GM19240 (cell line): Measurements from ENCODE around the gene PAXIP1.

Experiments used
- DNase-seq: peaks from one replicate; pipeline ENCODE4 v3.0.0; 2011; ENCODE audit warnings: low spot score; ENCODE audit not compliant: insufficient read length

Gene PAXIP1

DNA sequence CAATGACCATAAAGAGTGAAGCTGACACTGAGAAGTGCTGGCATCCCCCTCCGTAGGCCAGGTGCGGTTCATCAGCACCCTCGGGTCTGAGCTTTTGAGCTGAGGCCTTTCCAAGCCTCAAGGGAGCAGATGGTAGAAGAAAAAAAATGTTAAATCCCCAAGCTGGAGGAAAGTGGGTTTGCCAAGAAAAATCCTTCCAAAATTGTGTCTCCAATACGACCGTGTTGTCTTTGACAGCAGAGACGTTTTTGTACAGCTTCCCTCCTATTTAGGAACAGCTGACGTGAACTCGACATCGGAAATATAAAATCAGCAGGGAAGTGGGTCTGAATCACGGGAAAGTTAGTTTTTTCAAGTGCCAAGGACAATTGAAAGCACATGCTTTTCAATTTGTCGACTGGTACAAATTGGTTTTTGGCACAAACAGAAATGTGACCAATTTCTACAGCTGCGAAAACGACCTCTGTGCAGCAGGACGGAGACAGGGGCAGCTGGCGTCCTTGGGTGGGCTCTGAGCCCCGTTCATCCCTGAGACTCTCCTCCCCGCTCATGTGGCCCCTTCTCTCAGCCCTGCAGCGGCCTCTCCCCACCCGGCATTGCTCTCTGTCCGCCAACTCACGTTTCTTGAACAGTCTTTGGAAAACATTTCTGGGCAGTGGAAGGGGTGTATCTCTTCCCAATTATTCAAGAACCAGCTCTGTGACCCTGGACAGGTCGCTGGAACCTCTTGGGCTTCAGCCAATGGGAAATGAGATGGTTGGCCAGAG lies 89.9 kb downstream of the PAXIP1 start:
- no peak for DNase-seq

DNA sequence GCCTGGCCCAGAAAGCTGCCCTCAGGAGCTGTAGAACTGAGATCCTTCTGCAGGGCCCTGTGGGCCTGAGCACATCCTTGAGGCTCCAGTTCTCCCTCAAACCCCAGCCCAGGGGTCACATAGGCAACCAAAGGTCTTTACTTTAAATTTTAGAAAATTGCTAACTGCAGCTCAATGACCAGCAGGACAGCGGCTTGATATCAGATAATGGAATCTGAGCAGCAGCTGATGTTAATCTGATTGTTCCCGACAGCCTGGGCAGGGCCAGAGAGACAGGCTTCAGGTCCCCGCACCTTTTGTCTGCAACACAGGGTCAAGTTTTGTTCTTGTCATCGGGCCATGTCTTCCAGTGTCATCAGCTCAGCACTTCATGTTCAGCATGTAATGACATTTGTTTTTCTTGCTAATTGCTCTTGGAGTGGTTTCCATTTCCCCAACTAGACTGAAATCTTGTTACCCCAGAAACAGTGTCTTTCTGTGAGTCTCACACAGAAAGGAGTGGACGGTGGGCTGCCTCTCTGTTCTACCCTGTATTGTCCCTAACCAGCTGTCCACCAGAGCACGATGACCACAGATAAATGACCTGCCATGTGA lies 91.0 kb downstream of the PAXIP1 start:
- DNase-seq, result no peak

DNA sequence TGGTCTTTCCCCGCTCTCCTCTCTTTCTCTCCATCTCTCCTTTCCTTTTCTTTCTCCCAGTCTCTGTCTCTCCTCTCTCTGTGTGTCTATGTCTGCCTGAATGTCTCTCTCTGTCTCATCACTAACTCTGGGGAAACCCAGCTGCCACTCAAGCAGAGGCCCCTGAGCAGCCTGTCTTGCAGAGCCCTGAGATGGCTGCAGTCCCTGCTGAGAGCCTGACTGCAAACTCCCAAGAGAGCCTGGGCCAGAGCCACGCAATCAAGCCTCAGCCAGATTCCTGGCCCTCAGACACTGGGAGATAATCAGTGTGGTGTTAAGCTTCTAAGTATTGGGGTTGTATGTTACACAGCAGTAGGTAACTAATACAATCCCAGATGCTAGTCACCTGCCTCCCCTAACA lies 91.5 kb downstream of the PAXIP1 start:
- DNase-seq, result no peak

DNA sequence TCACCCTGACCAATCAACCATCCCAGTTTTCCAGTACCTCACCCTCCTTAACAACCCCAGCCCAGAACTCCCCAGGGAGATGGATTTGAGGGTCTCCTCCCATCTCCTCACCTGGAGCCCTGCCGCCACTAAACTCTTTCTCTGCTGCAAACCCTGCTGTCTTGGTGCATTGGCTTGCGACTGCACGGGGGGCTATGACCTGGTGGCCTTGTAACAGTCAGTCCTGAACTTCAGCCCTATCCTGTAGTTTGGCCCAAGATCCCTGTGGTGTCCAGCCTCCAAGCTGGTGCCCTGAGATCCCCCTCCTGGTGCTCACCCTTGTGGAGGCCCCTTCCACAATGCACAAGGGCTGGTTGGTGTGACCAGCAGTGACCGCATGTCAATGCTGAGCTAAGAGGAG lies 91.9 kb downstream of the PAXIP1 start:
- no peak for DNase-seq

DNA sequence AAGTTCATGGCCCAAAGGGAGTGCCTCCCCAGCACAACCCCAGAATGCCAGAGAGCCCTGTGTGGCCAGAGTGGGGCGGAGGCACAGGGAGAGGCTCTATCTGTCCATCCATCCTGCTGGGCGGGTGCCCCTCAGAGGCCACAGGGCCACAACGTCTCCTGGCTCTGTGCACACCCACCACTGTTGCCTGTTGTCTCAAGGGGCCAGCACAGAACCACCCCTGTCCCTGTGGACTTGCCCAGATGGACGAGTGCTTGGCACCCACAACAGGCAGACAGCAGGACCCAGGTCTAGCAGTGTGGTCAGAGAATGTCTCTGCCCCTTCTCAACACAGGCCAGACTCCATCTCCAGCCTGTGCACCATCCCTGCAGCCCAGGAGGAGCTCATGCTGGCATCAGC lies 92.8 kb downstream of the PAXIP1 start:
- no peak for DNase-seq

DNA sequence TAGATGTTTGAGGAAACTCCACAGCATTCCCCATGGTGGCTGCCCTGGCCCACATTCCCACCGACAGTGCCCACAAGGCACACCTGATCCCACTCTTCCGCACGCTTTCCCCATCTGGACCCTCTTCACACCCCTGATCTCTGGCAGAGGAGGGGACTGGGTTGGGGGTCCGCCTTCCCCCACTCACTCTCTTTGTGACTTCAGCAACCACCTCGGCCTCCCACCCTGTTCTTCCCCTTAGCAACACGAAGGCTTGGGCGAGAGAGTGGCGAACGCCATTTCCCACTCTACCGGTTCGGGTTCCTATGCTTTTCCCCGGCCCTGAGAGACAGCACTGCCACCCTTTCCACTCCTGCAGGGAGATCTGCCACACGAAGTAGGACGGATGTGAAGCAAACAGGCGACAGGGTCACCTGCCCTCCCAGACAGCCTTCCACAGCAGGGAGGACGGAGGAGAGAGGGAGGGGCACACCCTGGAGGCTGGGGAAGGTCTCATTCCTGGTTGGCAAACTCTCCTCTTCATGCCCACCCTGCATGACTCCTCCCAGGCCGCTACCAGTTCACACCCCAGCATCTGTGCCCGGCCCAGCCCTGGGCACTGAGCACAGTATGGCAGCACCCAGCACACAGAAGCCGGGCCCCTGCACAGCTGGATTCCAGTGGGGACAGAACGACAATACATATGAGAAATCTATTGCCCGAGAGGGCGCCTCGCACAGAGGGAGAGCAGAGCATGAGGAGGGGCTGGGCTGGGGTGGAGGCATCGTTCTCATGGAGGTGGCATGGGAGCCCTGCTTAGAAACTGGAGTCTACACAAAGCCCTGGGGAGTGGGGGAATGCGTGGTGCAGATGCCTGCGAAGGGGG lies 93.5 kb downstream of the PAXIP1 start:
- no peak for DNase-seq

DNA sequence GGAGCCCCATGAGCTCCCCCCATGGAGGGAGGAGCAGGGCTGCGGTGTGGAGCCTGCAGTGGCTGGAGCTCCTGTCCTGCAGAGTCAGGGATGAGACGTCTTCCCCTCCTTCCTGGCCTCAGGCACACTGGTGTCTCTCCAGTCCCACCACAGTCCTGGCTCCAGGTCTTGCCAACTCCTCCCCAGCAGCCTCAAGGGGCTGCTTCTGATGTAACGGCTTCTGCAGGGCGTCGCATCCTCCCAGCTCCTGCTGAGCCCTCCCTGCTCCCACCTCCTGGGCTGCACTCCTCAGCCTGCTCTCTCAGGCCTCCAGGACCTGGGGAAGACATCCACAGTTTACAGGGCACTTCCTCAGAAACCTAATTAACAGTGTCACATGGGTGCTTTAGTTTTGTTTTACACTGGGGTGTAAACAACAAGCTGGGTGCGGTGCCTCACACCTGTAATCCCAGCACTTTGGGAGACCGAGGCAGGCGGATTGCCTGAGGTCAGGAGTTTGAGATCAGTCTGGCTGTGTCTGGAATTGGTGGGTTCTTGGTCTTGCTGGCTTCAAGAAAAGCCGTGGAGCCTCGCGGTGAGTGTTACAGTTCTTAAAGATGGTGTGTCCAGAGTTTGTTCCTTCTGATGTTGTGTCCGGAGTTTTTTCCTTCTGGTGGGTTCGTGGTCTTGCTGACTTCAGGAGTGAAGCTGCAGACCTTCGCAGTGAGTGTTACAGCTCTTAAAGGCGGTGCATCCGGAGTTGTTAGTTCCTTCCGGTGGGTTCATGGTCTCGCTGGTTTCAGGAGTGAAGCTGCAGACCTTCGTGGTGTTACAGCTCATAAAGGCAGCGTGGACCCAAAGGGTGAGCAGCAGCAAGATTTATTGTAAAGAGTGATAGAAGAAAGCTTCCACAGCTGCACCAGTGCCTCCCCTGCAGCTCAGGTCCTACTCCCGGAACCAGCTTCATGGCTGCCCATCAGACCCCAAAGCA lies 95.0 kb downstream of the PAXIP1 start:
- no peak for DNase-seq

DNA sequence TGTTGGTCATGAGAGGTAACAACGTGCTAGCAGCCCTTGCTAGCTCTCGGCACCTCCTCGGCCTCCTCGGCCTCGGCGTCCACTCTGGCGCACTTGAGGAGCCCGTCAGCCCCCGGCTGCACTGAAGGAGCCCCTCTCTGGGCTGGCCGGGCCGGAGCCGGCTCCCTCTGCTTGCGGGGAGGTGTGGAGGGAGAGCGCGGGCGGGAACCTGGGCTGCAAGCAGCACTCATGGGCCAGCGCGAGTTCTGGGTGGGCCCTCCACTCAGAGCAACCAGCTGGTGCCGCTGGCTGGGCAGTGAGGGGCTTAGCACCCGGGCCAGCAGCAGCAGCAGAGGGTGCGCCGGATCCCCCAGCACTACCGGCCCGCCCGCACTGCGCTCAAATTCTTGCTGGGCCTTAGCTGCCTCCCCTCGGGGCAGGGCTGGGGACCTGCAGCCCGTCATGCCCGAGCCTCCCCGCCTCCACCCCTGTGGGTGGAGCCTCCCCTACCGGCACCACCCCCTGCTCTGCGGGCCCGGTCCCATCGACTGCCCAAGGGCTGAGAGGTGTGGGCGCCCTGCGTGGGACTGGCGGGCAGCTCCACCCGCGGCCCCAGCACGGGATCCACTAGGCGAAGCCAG lies 96.1 kb downstream of the PAXIP1 start:
- DNase-seq, result no peak

DNA sequence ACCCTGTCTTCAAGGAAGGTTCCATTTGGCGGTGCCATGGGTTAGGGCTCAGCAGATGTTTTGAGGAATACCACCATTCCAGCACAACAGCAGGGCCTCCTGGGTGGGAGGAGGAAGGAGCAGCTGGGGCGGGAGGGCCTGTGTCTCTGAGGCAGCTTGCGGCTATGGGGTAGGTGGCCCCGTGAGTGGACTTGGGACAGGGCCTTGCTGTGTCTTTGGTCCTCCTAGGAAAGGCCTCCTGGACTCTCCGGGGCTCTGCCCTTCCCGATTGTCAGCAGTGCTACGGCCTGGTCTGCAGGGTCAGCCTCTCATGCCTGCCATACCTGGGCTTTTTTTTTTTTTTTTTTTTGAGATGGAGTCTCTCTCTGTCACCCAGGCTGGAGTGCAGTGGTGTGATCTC lies 96.7 kb downstream of the PAXIP1 start:
- DNase-seq, result no peak

DNA sequence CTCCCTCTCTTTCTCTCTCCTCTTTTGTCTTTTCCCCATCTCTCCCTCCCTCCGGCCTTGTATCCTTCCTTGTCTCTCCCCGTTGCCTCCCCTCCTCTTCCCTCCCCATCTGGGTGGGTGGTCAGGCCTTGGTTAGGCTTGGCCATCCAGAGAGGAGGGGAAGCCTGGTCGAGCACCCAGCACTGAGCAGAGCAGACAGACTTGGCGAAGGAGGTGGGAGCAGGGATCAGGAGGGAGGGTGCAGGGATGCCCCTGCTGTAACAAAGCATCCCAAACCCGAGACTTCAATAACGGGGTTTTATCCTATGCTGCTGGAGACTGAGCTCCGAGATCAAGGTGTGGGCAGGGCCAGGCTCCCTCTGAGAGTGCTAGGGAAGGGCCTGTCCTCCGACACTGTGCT lies 97.3 kb downstream of the PAXIP1 start:
- no peak for DNase-seq

DNA sequence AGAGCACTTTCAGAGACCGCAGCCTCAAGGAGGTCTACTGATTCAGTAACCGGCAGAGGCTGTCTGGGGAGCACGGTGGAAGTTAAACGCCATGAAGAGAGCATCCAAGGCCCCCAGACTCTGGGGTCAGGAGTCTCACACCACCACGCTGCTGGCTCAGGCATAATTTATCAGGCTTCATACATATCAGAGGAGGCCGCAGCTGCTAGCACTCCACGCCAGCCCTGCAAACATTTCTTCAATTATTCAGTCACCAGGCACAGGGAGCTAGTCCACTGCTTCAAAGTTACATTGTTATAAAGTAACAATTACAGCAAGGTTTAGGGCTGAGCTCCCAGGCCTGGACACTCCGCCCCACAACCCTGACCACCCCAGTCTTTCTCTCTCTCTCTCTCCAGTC lies 97.8 kb downstream of the PAXIP1 start:
- no peak for DNase-seq

DNA sequence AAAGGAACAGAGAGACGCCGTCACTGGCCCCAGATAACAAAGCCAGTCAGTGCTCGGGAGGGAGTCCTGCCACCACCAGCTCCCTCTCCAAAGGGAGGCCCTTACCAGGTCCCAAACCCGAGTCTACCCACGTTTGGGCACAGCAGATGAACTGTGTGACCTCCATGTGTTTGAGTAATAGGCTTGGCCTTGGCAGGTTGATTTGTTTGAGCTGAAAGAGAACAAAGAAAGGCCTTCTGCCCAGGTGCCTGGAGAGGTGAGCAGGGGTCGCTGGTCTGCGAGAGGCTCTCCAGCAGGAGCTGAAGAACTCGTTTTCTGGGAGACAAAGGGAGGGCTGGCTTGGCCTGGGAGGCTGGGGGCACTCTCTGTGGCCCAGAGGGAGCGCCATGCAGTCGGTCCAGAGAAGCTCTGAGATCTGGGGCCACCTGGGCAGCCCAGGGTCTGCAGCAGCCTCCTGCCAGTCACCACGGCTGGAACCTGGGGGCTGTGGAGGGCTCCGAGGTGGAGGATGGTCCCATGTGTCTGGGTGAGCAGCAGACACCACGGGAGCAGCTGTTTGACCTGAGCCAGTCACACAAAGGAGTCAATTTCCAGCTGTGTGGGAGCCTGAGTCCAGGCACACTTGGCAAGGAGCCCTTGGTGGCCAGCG lies 99.7 kb downstream of the PAXIP1 start:
- DNase-seq, result no peak

DNA sequence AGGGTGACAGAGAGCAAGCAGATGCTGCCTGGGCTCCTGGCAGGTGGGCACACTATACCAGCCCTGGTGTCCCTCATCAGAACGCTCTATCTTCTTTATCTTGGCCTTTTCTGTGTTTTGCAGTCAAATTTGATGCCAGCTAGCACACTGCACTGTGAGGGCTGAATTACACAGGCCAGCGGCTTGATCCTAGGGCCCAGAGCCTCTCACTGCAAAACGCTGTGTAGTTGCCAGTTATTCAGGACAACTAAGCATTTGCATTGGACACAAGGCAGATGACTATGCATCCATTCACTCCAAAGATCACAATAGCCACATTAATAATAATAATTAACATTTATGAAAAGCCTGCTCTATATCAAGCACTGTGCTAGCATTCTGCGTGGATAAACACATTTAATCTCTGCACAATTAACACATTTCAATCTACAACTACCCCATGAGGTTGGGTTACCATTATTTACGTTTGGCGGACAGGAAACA lies 100.3 kb downstream of the PAXIP1 start:
- no peak for DNase-seq

DNA sequence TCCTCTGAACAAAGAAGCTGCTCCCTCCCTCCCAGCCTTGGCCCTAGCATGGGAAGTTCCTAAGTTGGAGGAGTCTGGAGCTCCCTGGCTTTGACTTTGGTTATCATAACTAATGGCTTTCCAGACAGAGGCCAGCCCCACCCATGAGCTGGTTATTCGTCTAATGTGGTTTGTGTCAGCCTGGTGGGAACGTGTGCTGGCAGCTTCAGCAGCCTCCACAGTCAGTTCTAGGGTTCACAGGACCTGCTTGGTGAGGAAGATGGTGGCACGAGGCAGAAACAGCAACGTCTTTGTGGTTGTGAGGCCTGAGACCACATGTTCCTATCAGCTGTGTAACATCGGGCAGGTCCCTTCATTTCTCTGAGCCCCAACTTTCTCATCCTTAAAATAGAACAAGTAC lies 103.1 kb downstream of the PAXIP1 start:
- no peak for DNase-seq

DNA sequence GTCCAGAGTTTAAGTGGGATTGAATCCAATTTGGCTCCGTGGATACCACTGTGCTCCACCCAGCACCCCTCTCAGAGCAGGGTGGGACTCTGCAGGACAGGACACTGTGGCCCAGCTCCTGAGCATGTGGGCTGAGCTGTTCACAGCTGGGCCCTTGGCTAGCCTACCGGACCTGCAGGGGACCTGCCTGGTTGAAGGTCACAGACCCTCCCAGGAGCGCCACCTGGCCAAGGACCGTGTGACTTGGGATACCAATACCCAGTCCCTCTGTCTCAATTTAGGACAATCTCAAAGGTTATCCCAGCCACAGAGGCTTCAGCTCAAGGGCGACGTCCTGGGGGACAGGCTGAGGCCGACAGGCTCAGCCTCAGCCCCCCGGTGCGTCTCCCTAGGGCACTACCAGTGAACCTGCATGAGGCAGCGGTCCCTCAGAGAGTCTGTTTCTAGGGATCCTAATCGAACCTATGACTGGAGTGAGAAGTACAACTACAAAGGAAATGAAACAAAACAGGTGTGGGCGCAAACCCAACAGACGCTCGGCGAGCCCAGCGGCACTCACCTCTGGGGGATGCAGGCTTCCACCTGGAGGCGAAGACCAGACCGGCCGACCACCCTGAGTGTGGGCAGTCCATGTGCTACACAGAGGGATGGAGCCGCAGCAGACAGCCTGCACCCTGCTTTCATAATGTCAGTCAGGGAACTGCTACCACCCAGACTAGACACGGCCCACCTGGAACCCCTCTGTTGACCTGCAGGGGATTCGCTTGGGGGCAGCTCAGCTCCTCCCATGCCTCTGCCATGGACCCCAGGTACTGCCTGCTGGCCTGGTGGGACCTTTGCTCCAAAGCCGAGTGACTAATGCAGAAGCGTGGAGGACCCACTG lies 103.7 kb downstream of the PAXIP1 start:
- no peak for DNase-seq

DNA sequence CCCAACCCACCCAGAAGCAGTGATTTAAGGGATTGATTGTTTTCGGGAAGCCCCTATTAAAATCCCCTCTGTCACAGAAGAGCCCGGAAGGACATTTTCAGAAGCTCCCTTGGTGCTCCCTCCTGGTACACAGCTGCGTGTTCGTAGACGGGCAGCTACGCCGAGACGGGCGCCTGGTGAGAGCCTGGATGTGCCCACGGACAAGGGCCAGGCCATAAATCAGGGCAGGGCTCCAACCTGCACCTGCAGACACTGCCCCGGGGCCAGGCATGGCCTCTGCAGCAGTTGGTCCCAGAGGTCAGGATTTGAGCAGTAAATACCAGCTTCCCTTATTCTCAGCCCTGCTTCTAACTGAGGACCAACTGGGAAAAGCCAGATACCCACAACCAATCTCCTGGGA lies 106.8 kb downstream of the PAXIP1 start:
- DNase-seq, result no peak
